Thyroid gland (tissue), 4 donors: ENCODE measurements around the gene SMAP2.

ENCODE experiments used
- CTCF ChIP-seq, 6 experiments: fragments of 200-600 bp in 3 of 6; fragments of 450-650 bp in 3 of 6; sonication (generic) in 3 of 6; IDR thresholded peaks; one replicate each; pipeline ENCODE4 v1.5.1; 2016 to 2019; ENCODE audit warnings: antibody characterized with exemption in 6 of 6, mild to moderate bottlenecking in 2 of 6, inconsistent platforms in 1 of 6, moderate library complexity in 1 of 6
- POLR2A ChIP-seq, 2 donors: fragments of 450-650 bp; IDR thresholded peaks; one replicate each; pipeline ENCODE4 v1.6.1; 2017; ENCODE audit warnings: antibody characterized with exemption in 2 of 2, mild to moderate bottlenecking in 2 of 2, moderate library complexity in 1 of 2

GRCh38 chr1:40389322-40389803 is 15.8 kb downstream of the SMAP2 start:
- TF ChIP-seq POLR2A (IDR thresholded peaks at IDR 0.05): no peak
- no peak for TF ChIP-seq CTCF (IDR thresholded peaks at IDR 0.05)
